GM19468 (cell line): ENCODE data around the gene PTGES2.
"Not testable (repeated sequence)": the region's sequence is repeated elsewhere in the genome, so short reads cannot be mapped to it uniquely, and the experiment has no call there.

Experiments used
- ATAC-seq: cut with Tn5 transposase; IDR thresholded peaks from one replicate; pipeline ENCODE4 v1.9.1; 2021; ENCODE audit warnings: mild to moderate bottlenecking, moderate library complexity, moderate number of reproducible peaks; ENCODE audit not compliant: unreplicated experiment; ENCODE audit errors: extremely low read depth

The PTGES2 gene

DNA sequence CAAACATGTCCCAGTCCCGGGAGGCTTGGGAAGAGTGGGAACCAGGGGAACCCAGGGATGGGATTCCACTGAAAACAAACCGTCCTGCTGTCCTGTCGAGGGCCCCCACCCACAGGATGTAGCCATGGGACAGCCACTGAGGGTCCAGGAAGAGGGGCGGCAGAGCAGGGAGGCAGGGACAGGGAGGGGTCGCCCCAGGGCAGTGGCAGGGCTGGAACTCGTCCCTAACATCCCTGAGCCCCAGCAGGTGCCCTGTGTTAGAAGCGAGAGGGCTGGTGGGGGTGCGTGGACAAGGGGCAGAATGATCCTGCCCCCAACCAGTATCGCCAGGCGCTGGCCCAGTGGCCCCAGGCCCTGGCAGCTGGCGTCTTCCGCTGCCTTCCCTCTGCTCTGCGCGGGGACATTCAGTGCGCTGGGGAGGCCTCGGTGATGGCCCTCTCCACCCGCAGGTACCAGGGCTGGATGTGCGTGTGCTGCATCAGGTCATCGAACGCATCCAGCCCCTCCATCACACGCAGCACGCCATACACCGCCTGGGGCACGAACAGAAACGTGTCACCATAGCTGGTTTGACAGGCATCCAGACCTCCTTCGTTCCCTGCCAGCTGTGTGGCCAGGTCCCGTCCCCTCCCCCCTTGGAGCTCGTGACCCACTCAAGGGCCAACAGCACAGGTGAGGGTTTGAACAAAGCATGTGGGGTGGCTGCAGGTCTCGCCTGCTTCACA, 6.6 kb downstream of the PTGES2 start:
- no peak for ATAC-seq

DNA sequence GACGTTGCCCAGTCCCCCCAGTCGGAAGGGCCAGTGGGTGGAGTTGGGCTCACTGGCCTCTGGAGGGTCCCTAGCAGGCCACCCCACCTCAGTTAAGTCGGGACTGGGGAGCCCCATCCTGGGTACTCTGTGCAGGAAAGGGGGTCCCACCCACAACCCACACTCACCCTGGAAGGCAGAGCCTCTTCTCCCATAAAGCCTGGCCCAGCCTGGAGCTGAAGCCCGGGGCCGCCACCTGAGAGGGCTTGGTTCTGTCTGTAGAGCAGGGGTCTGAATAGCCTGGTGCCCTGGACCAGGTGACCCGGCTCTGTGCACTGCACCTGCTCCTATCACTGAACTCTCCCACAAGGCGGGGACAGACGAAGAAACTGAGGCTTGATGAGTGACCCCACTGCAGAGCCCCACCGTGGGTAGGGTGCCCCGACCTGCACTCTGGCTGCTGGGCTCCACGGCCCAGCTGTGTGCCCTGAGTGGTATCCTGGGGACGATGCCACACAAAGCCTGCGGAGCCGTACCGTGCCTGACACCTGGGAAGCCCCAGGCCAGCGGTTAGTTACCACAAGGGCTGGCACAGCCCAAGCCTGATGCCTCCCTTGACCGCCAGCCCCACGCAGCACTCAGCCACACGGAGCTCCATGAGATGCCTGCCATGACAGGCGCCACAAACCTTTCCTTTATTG, 7.3 kb downstream of the PTGES2 start:
- no peak for ATAC-seq

DNA sequence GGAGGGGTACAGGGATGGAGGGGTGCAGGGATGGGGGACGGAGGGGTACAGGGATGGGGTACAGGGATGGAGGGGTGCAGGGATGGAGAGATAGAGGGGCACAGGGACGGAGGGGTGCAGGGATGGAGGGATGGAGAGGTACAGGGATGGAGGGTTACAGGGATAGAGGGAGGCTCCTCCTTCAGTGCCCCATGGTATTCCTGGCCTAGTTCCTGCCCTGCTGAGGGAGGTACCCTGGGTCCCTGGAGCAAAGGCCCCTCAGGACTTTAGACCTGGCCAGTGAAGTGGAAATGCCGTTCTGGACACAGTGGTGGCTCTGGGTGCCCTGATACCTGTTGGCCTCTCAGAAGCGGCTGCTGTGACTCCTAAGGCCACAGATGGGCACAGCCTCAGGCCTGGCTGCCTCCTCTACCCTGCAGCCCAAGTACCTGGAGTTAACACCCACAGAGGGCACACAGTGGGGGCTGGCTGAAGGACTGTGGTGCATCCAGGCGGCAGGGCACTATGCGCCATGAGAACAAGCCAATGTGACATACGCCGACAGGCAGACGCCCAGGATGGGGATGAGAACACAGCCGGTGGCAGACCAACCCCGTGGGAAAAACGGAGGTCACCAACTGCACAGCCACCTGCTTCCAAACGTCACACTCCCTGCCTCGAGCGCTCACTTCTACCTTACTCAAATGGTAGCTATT, 8.4 kb downstream of the PTGES2 start:
- no peak for ATAC-seq

DNA sequence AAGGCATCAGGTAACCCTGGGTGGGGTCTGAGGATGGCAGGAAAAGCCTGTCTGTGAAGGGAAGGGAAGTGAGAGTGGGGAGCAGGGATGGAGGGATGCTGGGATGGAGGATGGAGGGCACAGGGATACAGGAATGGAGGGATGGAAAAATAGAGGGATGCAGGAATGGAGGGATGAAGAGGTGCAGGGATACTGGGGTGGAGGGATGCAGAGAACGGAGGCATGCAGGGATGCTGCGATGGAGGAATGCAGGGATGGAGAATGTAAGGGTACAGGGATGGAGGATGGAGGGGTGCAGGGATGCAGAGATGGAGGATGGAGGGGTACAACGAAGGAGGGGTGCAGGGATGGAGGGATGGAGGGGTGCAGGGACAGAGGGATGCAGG, 9.1 kb downstream of the PTGES2 start:
- no peak for ATAC-seq

DNA sequence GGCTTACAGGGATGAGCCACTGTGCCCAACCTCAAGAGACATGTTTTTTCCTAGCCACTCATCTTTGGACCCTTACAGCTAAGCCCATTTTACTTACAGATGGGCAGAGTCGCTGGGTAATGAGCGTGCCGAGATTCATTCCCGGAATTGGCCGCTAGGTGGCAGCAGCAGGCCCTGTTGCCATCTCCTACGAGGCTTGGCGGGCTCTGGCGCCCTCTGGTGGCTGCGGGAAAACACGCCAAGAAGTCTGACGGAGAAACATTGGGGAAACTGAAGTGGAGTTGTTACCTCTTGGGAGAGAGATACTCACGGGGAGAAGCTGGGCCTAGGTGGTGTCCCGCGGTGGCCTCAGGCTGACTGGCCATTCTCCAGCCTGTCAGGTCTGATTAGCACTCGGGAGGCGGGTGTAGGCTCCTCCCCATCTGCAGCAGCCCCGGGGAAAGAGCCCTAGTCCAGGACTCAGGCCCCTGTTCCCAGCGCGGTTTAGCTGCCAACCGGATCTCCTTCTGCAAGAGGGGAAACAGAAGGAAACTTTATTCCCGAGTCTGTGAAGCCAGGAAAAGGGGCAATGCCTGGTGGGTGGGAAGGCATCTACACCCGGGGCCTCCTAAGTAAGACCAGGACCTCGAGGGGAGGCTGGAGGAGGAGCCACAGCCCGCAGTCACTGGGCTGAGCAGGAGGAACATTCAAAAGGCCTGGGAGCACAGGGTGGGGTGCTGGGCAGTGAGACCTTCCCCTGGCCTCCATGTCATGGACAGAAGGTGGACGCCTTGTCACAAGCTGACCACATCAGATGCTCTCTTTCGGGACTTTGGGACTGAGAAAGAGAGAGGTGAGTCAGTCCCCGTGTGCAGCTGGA, 9.7 kb downstream of the PTGES2 start:
- ATAC-seq: no peak

DNA sequence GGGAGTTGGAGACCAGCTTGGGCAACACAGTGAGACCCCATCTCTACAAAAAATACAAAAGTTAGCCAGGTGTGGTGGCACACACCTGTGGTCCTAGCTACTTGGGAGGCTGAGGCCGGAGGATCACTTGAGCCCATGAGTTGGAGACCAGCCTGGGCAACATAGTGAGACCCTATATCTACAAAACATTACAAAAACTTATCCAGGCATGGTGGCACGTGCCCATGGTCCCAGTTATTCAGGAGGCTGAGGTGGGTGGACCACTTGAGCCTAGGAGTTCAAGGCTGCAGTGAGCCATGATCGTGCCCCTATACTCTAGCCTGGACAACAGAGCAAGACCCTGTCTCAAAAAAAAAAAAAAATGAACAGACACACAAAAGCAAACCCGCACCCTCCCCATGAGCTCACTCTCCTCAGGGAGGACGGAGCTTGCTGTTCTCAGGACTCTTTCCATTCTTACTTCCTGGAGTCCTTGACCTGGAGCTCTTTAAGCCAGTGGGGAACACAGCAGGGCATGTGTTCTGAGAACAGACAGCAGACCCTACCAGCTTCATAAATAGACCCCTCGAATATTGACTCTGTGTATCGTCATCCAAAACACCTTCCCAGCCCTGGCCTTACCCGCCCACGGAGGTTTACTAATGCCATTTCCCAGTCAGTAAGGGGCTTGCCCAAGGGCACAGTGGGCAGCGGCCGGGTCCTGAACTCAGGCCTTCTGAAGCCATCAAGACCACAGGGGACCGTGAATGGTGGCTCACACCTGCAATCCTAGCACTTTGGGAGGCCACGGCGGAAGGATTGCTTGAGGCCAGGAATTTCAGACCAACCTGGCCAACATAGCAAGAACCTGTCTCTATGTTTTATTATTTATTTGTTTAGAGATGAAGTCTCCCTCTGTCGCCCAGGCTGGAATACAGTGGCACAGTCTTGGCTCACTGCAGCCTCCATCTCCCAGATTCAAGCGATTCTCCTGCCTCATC, 11.1 kb downstream of the PTGES2 start:
- ATAC-seq: no peak

DNA sequence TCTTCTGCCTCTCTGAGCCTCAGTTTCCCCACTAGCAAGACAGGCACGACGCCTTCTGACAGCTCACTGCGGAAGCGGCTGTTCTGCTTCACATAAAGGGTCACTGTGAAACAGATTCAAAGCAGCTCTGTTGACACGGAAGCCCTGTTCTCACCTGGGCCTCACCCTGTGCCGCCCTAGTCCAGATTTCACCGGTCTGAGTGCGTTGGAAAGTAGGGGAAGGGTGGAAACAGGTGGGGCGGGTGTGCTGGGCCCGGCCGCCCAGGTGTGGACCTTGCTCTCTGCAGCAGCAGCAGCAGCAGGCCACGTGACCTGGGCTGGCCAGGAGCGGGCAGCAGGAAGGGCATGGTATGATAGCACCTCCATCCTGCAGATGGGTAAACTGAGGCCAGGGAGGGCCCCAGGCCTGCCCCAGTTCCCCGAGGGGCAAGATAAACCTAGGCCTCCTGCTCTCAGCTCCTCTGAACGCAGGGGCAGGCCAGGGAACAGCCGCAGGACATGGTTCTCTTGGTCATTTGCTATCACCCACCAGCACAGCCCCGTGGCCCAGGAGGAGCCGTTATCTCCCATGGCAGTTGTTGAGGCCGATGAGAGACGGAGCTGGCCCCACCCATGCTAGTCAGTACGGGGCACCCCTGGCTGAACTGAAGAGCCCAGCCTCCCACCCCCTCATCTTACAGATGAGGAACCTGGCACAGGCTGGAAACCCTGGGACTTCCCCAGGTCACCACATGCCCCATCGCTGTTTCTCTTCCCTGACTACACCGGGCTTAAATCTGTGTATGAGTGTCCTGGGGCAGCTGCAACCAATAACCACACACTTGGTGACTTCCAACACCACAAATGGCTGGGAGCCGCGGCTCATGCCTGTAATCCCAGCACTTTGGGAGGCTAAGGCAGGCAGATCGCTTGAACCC, 12.1 kb downstream of the PTGES2 start:
- no peak for ATAC-seq

DNA sequence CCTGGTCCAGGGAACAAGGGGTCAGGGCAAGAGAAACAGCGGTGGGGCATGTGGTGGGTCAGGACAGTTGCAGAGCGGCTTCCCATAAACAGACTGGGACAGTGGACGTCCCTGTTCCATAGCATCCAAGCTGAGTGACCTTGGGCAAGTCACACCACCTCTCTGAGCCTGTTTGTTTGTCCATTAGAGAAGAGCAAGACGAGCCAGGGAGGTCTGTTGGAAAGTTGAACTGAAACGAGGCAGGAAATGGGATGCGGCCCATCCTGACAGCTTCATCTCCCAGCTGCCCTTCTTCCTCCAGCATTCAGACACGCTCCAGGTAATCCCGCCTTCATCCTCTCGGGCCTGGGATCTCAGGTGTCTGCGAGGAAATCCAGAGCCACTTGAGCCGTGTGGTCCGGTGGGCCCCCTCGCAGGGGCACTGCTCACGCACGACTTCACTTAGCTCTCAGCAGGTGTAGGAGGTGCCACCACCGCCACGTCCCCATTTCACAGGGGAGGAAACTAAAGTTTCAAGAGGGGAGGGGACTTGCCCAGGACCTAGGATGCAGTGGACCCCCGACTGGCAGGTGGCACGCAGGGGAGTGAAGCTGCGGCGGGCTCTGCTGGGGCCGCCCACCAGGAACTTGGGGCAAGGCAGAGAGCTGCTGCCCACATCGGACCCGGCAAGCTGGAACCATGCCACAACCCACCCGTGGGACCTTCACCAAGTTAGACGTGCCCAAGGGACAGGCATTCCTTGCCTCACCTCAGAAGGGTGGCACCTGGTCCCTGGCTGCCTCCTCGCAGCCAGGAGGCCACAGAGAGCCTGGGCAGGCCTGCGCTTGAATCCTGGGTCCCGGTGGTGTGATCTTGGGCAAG, 13.0 kb downstream of the PTGES2 start:
- no peak for ATAC-seq

DNA sequence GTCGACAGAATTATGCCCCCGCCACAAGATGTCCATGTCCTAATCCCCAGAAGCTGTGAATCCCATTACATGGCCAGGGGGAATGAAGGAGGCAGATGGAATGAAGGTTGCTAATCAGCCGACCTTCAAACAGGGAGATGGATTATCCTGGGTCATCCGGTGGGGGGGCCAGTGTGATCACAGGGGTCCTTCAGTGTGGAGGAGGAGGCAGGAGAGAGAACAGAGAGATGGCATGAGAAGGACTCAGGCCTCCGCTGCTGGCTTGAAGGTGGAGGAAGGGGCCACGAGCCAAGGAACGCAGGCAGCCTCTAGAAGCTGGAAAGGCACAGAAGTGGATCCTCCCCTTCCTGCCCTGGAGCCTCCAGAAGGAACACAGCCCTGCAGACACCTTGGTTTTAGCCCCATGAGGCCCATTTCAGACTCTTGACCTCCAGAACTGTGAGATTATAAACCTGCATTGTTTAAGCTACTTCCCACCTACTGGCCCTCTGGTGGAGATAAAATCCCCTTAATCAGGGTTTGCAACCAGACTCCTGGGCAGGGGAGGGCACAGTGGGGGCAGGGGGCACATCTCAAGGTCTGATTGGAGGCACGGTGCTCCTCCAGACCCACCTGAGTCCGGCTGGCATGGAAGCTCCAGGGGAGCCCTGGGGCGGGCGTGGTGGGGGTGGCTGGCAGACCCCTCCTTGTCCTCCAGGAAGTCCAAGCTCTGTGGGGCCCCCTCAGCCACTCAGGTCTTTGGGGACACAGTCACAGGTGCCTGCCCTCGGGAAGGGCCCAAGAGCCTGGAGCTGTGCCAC, 13.8 kb downstream of the PTGES2 start:
- ATAC-seq: no peak

DNA sequence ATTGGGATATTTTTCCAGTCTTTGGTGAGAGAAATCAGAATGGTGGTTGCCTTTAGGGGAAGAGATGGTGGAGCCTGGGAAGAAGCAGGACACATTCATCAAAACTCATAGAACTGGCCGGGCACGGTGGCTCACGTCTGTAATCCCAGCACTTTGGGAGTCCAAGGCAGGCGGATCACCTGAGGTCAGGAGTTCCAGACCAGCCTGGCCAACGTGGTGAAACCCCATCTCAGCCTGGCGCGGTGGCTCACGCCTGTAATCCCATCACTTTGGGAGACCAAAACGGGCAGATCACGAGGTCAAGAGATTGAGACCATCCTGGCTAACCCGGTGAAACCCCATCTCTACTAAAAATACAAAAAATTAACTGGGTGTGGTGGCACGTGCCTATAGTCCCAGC, 15.8 kb downstream of the PTGES2 start:
- ATAC-seq: not testable (repeated sequence)

DNA sequence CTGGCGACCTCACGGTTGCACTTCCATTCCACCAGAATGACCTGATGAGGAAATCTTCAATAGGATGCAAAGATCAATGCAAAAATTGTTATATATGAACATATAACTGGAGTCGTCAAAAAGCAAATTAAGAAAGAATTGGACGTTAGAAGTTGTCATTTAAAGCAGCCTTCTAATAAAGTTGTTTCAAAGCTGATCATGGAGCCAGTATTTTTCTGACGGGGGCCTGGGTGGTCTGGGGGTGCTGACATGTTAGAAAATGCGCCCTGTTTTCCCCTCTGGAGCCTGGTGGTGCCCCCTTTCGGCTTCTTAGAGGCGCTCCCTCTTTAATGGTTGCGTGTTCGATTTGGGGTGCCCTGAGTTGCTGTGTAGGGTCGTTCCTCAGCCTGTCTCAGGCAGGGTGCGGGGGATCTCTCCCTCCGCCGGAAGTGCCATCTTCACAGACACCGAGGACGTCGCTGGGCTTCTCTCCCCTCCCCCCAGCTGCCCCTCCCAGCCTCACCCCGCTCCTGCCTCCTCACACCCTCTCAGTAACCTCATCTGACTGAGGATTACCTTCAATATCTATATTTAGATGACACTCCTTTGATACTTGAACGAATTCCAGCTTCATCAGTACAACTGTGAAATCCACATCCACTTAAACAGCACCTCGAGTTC, 18.3 kb downstream of the PTGES2 start:
- ATAC-seq: no peak

DNA sequence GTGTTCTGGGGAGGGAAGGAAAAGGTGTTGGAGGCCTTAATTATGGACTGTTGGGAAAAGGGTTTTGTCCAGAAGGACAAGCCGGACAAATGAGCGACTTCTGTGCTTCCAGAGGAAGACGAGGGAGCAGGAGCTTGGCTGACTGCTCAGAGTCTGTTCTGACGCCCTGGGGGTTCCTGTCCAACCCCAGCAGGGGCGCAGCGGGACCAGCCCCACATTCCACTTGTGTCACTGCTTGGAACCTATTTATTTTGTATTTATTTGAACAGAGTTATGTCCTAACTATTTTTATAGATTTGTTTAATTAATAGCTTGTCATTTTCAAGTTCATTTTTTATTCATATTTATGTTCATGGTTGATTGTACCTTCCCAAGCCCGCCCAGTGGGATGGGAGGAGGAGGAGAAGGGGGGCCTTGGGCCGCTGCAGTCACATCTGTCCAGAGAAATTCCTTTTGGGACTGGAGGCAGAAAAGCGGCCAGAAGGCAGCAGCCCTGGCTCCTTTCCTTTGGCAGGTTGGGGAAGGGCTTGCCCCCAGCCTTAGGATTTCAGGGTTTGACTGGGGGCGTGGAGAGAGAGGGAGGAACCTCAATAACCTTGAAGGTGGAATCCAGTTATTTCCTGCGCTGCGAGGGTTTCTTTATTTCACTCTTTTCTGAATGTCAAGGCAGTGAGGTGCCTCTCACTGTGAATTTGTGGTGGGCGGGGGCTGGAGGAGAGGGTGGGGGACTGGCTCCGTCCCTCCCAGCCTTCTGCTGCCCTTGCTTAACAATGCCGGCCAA, 19.1 kb downstream of the PTGES2 start:
- ATAC-seq: no peak

DNA sequence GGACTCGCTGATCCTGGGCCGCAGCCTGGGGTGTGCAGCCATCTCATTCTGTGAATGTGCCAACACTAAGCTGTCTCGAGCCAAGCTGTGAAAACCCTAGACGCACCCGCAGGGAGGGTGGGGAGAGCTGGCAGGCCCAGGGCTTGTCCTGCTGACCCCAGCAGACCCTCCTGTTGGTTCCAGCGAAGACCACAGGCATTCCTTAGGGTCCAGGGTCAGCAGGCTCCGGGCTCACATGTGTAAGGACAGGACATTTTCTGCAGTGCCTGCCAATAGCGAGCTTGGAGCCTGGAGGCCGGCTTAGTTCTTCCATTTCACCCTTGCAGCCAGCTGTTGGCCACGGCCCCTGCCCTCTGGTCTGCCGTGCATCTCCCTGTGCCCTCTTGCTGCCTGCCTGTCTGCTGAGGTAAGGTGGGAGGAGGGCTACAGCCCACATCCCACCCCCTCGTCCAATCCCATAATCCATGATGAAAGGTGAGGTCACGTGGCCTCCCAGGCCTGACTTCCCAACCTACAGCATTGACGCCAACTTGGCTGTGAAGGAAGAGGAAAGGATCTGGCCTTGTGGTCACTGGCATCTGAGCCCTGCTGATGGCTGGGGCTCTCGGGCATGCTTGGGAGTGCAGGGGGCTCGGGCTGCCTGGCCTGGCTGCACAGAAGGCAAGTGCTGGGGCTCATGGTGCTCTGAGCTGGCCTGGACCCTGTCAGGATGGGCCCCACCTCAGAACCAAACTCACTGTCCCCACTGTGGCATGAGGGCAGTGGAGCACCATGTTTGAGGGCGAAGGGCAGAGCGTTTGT, 19.9 kb downstream of the PTGES2 start:
- ATAC-seq: no peak

DNA sequence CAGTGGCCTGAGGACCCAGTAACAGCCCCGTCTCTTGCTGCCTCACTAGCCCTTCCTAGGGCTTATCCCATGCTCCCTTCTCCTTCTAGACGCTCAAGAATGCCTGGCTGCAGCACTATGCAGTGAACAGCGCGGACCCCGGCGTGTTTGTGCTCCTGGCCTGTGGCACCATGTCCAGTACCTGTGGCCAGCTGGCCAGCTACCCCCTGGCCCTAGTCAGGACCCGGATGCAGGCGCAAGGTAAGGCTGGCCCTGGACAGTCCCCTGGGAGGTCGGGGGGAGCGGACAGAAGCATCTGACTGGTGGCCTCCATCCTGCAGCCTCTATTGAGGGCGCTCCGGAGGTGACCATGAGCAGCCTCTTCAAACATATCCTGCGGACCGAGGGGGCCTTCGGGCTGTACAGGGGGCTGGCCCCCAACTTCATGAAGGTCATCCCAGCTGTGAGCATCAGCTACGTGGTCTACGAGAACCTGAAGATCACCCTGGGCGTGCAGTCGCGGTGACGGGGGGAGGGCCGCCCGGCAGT, 20.5 kb downstream of the PTGES2 start:
- no peak for ATAC-seq
